ENCODE measurements around the gene PCDHA1.
"Not testable (repeated sequence)": the region's sequence is repeated elsewhere in the genome, so short reads cannot be mapped to it uniquely, and the experiment has no call there.

PCDHA1 gene

GRCh38 chr5:140785905-140786686 lies at the start of gene PCDHA1:
Gene PCDHA1, plus strand, starts transcription at chr5:140786140.
- DNase-seq = peak; percentile 35

GRCh38 chr5:140737486-140737885 lies 48.5 kb upstream of the PCDHA1 start:
- no peak for DNase-seq

GRCh38 chr5:140741967-140742366 lies 44.0 kb upstream of the PCDHA1 start:
- no peak for DNase-seq

GRCh38 chr5:140753561-140753960 lies 32.4 kb upstream of the PCDHA1 start:
- DNase-seq = no peak

- no peak for DNase-seq
Observed at GRCh38 chr5:140764177-140764973, 21.6 kb upstream of the PCDHA1 start.

GRCh38 chr5:140767444-140767843 lies 18.5 kb upstream of the PCDHA1 start:
- DNase-seq = no peak

GRCh38 chr5:140780512-140780911 lies 5.4 kb upstream of the PCDHA1 start:
- DNase-seq = no peak

- DNase-seq = not testable (repeated sequence)
Observed at GRCh38 chr5:140787422-140787821, 1.5 kb downstream of the PCDHA1 start.

- not testable (repeated sequence) for DNase-seq
Observed at GRCh38 chr5:140787849-140788504, 2.0 kb downstream of the PCDHA1 start.

GRCh38 chr5:140791089-140791488 lies 5.1 kb downstream of the PCDHA1 start:
- no peak for DNase-seq

GRCh38 chr5:140794595-140795258 lies 8.8 kb downstream of the PCDHA1 start, which contains the start of gene PCDHA2:
Gene PCDHA2, plus strand, starts transcription at chr5:140794852.
- no peak for DNase-seq

- DNase-seq = no peak
Observed at GRCh38 chr5:140795259-140795641, 9.3 kb downstream of the PCDHA1 start.

GRCh38 chr5:140796072-140796717 lies 10.3 kb downstream of the PCDHA1 start:
- DNase-seq = not testable (repeated sequence)

- DNase-seq = no peak
Observed at GRCh38 chr5:140796718-140797095, 10.8 kb downstream of the PCDHA1 start.

GRCh38 chr5:140800816-140801493 lies 15.0 kb downstream of the PCDHA1 start, which contains the start of gene PCDHA3:
Gene PCDHA3, plus strand, starts transcription at chr5:140801057.
- DNase-seq = no peak

GRCh38 chr5:140801494-140801841 lies 15.5 kb downstream of the PCDHA1 start:
- no peak for DNase-seq

- DNase-seq = not testable (repeated sequence)
Observed at GRCh38 chr5:140802381-140802780, 16.4 kb downstream of the PCDHA1 start.

- no peak for DNase-seq
Observed at GRCh38 chr5:140802781-140803271, 16.9 kb downstream of the PCDHA1 start.

GRCh38 chr5:140806834-140807775 lies 21.2 kb downstream of the PCDHA1 start, which contains the start of gene PCDHA4:
Gene PCDHA4, plus strand, starts transcription at chr5:140807068.
- DNase-seq = no peak

GRCh38 chr5:140808241-140808888 lies 22.4 kb downstream of the PCDHA1 start:
- not testable (repeated sequence) for DNase-seq
